Endothelial cell of umbilical vein (primary cell): ENCODE data around the gene TGDS.

Experiments used
- FOS ChIP-seq: IDR thresholded peaks from 2 replicates; pipeline ENCODE4 v1.6.1; 2011; ENCODE audit warnings: mild to moderate bottlenecking, low read length, moderate library complexity, borderline replicate concordance; ENCODE audit not compliant: insufficient read depth
- JUN ChIP-seq: IDR thresholded peaks from 2 replicates; pipeline ENCODE4 v1.6.1; 2011; ENCODE audit warnings: borderline replicate concordance, low read depth; ENCODE audit not compliant: insufficient read length, insufficient read depth
- POLR2A ChIP-seq: IDR thresholded peaks from 2 replicates; pipeline ENCODE4 v1.6.1; 2012; ENCODE audit warnings: low read depth, mild to moderate bottlenecking, control low read depth, low read length
- POLR2AphosphoS5 ChIP-seq: IDR thresholded peaks from 2 replicates; pipeline ENCODE4 v1.6.1; 2012; ENCODE audit warnings: low read depth, mild to moderate bottlenecking, control low read depth, low read length, moderate library complexity; ENCODE audit not compliant: insufficient read depth
- TF ChIP-seq, protein P1 (sequence below), 2 donors: IDR thresholded peaks; 1 replicate in 1 of 2; 2 replicates in 1 of 2; pipeline ENCODE4 v1.5.1; 2011; ENCODE audit warnings: low read length in 2 of 2, mild to moderate bottlenecking in 2 of 2, moderate library complexity in 2 of 2, control low read depth in 1 of 2, inconsistent platforms in 1 of 2, low read depth in 1 of 2; ENCODE audit not compliant: insufficient read depth in 1 of 2; ENCODE audit errors: extremely low read depth in 1 of 2

DNA sequence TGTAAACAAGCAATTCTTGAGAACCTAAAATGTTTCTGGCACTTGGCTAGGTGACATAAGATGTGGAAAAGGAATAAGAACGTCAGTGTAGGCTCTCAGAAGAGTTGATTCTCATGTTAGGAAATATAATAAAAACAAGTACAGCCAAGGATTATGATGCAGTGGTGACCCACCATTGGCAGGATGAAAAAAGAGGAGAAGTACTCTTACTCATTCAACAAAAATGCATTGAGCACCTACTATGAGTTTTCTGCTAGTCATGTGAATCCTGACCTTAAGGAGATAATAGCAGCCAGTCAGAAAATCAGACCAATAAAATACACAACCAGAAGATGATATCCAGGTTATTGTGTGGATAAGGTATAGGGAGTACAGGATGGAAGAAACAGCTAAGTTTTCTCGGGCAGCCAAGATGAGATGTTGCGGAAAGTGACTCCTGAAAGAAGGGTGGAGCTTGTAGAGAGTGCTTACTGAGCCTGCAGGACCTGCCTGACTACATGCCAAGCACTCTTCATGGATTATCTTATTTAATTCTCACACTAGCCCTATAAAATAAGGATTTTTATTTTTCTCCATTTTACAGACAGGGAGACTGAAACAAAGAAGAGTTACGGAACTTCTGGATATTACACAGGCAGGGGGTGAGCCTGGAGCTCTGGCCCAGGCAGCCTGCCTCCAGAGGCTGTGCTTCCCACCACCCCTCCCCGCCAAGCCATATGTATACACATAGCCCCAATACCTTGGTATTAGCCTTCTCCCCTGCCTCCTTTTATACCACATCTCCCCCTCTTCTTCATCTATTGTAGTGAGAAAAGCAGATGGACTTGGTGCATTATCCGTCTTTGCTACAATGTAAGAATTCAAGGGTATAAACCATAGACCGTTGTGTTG lies 58.0 kb downstream of the TGDS start:
- TF ChIP-seq POLR2A (no peak), POLR2AphosphoS5 (no peak), JUN (no peak), FOS (no peak)
- TF ChIP-seq, protein P1, sequence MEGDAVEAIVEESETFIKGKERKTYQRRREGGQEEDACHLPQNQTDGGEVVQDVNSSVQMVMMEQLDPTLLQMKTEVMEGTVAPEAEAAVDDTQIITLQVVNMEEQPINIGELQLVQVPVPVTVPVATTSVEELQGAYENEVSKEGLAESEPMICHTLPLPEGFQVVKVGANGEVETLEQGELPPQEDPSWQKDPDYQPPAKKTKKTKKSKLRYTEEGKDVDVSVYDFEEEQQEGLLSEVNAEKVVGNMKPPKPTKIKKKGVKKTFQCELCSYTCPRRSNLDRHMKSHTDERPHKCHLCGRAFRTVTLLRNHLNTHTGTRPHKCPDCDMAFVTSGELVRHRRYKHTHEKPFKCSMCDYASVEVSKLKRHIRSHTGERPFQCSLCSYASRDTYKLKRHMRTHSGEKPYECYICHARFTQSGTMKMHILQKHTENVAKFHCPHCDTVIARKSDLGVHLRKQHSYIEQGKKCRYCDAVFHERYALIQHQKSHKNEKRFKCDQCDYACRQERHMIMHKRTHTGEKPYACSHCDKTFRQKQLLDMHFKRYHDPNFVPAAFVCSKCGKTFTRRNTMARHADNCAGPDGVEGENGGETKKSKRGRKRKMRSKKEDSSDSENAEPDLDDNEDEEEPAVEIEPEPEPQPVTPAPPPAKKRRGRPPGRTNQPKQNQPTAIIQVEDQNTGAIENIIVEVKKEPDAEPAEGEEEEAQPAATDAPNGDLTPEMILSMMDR (IDR thresholded peaks at IDR 0.05; ENCODE audit: extremely low read depth in 1 of 2, insufficient read depth in 1 of 2, low read depth in 1 of 2, low read length in 2 of 2) = no peak
